A673 (cell line): ENCODE data around the gene LMO1. TPM values are rescaled to one million over a fixed set of nuclear protein-coding genes. Genes with fewer than 3 reads are reported as not detected.

Experiments
- BruUV-seq: library from RNA; stranded (reverse); fragments of 400-500 nt; replicated peaks from 2 replicates; lab custom pipeline; 2021; lab: Mats Ljungman, UMichigan
- CTCF ChIA-PET: fragments of 300-600 bp; sonication (Branson Sonifier 250); formaldehyde crosslinking; loops from one replicate; lab custom pipeline; 2022; ENCODE audit warnings: antibody characterized with exemption; lab: Charles Lee
- POLR2A ChIA-PET: fragments of 300-600 bp; sonication (Branson Sonifier 250); formaldehyde crosslinking; loops from one replicate; lab custom pipeline; 2022; ENCODE audit warnings: antibody characterized with exemption; ENCODE audit not compliant: low non-redundant PET; lab: Charles Lee
- DNase-seq: peaks from one replicate; pipeline ENCODE4 v3.0.0-alpha.2; 2015; ENCODE audit warnings: low spot score
- H3K27ac ChIP-seq: fragments of 200-600 bp; sonication (generic); 2 replicates; pipeline ENCODE4 v1.5.1; 2016; ENCODE audit warnings: mixed run types, low read depth, mild to moderate bottlenecking, mixed read lengths, antibody characterized with exemption, low read length; ENCODE audit not compliant: poor library complexity, severe bottlenecking
- H3K27me3 ChIP-seq: fragments of 200-600 bp; sonication (generic); replicated peaks from 2 replicates; pipeline ENCODE4 v1.6.1; 2017; ENCODE audit warnings: mixed run types, low read depth, mild to moderate bottlenecking, mixed read lengths, antibody characterized with exemption, low read length; ENCODE audit not compliant: insufficient read depth, poor library complexity
- H3K36me3 ChIP-seq: fragments of 200-600 bp; sonication (generic); 2 replicates; pipeline ENCODE4 v1.6.1; 2016; ENCODE audit warnings: mixed run types, mild to moderate bottlenecking, mixed read lengths, antibody characterized with exemption, low read length; ENCODE audit not compliant: insufficient read depth, poor library complexity, severe bottlenecking
- H3K4me1 ChIP-seq: fragments of 200-600 bp; sonication (generic); 2 replicates; pipeline ENCODE4 v1.6.1; 2017; ENCODE audit warnings: mixed run types, mild to moderate bottlenecking, mixed read lengths, antibody characterized with exemption, low read length; ENCODE audit not compliant: insufficient read depth, poor library complexity, severe bottlenecking
- H3K4me3 ChIP-seq: fragments of 200-600 bp; sonication (generic); 2 replicates; pipeline ENCODE4 v1.5.1; 2016; ENCODE audit warnings: low read depth, mixed run types, mild to moderate bottlenecking, mixed read lengths, low read length; ENCODE audit not compliant: poor library complexity, severe bottlenecking
- H3K9me3 ChIP-seq: fragments of 200-600 bp; sonication (generic); 2 replicates; pipeline ENCODE4 v1.6.1; 2016; ENCODE audit warnings: mixed run types, low read depth, mild to moderate bottlenecking, mixed read lengths, antibody characterized with exemption, low read length; ENCODE audit not compliant: poor library complexity, severe bottlenecking
- EZH2 ChIP-seq: fragments of 200-600 bp; sonication (generic); IDR thresholded peaks from 2 replicates; pipeline ENCODE4 v1.6.1; 2017; ENCODE audit warnings: borderline replicate concordance, low read depth, mild to moderate bottlenecking, mixed read lengths, antibody characterized with exemption, low read length; ENCODE audit not compliant: poor library complexity, severe bottlenecking
- intact Hi-C: fragments of 100-400 bp; cut with micrococcal nuclease; formaldehyde crosslinking; loops from one replicate; pipeline ENCODE4 v1.10.0; 2022; ENCODE audit not compliant: unreplicated experiment
- total RNA-seq: library from RNA; stranded (reverse); gene quantifications from 2 replicates; pipeline ENCODE4 v1.2.3, GENCODE V29; 2021
- TF ChIP-seq, protein P1 (sequence below): fragments of 300-800, 200-600 bp; sonication (generic); conservative IDR thresholded peaks from 2 replicates; pipeline ENCODE4 v1.5.1; 2017; ENCODE audit warnings: low read depth, mild to moderate bottlenecking, antibody characterized with exemption, low read length, moderate library complexity, mixed read lengths

Gene LMO1
- total RNA-seq, 1 experiment from 2014 or later: not detected

DNA sequence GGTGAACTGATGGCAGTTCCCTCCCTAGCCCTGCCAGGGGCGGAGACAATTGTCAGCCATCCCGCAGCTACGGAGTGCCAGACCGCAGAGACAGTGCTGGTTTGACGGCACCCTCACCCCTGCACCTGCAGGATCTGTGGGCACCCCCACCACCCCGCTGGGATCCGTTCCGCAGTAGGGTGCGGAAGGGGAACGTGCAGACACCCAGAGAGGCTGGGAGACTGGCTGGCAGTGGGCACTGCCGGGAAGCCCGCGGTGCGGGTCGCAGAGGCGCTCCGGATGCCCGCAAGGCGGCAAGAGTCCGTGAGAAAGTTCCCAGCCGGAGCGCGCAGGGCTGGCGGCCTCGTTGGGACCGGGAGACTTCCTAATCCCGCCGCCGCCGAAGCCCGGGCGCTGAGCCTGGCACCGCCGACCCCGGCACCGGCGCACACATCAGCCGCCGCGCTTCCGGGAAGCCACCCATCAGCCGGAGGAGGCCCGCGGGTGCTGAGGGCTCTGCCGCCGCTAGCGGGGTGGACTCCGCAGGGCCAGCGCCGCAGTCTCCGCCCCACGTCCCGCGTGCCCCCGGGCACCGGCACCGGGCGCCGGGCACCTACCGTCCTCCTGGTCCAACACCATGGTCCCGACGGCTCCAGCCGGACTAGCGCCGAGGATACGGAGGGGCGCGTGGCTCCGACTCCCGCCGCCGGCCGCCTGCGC lies 4.3 kb upstream of the LMO1 start:
- H3K36me3 ChIP-seq: no peaks in the 10 kb centered on the region
- peaks cover 97% of the 10 kb centered on the region for H3K27me3 ChIP-seq
- CTCF ChIA-PET: interaction anchor here (0.7 kb wide), 1 partner anchor 38 kb away, joined by 4 read pairs; no protein-coding TSS in a partner anchor
- TF ChIP-seq, protein P1, sequence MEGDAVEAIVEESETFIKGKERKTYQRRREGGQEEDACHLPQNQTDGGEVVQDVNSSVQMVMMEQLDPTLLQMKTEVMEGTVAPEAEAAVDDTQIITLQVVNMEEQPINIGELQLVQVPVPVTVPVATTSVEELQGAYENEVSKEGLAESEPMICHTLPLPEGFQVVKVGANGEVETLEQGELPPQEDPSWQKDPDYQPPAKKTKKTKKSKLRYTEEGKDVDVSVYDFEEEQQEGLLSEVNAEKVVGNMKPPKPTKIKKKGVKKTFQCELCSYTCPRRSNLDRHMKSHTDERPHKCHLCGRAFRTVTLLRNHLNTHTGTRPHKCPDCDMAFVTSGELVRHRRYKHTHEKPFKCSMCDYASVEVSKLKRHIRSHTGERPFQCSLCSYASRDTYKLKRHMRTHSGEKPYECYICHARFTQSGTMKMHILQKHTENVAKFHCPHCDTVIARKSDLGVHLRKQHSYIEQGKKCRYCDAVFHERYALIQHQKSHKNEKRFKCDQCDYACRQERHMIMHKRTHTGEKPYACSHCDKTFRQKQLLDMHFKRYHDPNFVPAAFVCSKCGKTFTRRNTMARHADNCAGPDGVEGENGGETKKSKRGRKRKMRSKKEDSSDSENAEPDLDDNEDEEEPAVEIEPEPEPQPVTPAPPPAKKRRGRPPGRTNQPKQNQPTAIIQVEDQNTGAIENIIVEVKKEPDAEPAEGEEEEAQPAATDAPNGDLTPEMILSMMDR: no peak
- TF ChIP-seq EZH2: peak; percentile 95
- POLR2A ChIA-PET: no interaction called here
- no peak overlapping the region for H3K27ac ChIP-seq
- peaks cover 3% of the 10 kb centered on the region for H3K4me1 ChIP-seq
- no peak overlapping the region for H3K4me3 ChIP-seq
- H3K9me3 ChIP-seq: no peaks in the 10 kb centered on the region
- DNase-seq: no peak
- intact Hi-C loops: no loop called here
- no TSS peak for BruUV-seq

DNA sequence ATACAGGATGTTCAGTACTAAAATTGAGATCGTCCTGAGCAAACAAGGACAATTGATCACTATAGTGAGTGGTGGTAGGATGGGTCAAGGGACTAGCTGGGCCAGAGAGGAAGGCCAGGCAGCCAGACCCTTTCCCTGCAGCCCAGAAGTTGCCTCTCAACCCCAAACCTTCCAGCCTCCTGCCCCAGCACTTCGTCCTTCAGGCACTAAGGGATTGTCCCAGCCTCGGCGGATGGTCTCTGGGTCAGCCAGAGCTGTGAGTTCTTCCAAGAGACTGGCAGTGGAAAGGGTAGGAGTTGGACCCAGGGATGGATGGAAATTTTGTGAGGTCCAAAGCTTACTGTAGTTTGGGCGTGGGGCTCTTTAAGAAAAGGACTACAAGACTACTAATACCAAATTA lies 3.6 kb upstream of the LMO1 start:
- CTCF ChIA-PET: no interaction called here
- H3K27me3 ChIP-seq: peaks cover 97% of the 10 kb centered on the region
- no peak for TF ChIP-seq EZH2
- TF ChIP-seq, protein P1: no peak
- H3K36me3 ChIP-seq: no peaks in the 10 kb centered on the region
- POLR2A ChIA-PET: no interaction called here
- no peak overlapping the region for H3K4me3 ChIP-seq
- no TSS peak for BruUV-seq
- peaks cover 3% of the 10 kb centered on the region for H3K4me1 ChIP-seq
- no peak for DNase-seq
- no peaks in the 10 kb centered on the region for H3K9me3 ChIP-seq
- intact Hi-C loops: no loop called here
- H3K27ac ChIP-seq: no peak overlapping the region

DNA sequence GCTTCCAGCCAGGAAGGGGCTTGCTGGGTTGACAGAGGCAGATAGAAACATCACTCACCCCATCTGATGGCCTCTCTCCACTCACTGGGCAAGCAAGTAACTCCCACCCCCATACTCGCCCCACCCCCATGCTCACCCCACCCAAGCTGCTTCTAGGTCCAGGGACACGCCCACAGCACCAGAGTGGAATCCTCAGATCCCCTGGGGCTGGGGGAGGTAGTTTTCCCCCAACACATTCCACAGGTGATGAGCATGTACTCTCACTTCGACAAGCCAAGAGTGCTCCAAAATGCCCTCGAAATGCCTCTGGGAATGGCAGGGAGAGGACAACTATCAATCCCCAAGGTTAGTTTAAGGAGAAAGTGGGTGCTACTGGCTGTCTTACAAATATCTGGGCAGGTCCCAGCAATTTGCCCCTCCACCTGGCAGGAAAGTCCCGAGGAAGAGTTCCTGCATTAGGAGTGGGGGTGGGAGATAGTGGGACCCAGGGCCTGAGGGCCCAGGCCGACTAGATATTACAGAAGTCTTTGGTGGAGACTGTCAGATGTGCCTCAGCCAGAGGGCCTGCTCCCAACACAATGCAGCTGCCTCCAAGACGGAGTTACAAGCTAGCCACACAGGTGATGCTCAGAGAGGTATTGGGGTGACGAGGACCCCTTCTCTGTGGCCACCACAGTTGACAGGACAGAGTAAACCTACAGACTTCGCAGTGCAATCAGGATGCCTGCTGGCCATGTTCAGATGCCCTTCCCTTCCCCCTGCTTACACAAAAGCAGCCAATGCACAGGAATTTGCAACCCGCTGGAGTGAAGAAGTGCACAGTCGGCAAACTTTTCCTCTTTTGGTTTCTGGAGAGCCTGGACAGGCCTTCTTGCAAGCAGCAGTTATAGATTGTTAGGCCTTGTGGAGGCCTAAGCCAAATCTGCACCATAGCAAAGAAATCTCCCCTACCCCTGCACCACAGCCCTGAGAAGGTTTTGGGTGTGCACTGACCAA lies 2.9 kb upstream of the LMO1 start:
- no peak overlapping the region for H3K4me3 ChIP-seq
- intact Hi-C loops: no loop called here
- POLR2A ChIA-PET: no interaction called here
- peaks cover 97% of the 10 kb centered on the region for H3K27me3 ChIP-seq
- H3K27ac ChIP-seq: no peak overlapping the region
- TF ChIP-seq, protein P1: no peak
- no peak for TF ChIP-seq EZH2
- no TSS peak for BruUV-seq
- H3K36me3 ChIP-seq: no peaks in the 10 kb centered on the region
- peaks cover 3% of the 10 kb centered on the region for H3K4me1 ChIP-seq
- CTCF ChIA-PET: no interaction called here
- H3K9me3 ChIP-seq: no peaks in the 10 kb centered on the region
- DNase-seq: no peak
